ENCODE results near the gene METTL24.

- TF ChIP-seq CTCF (IDR thresholded peaks at IDR 0.05): no peak
- no peak for TF ChIP-seq EP300 (IDR thresholded peaks at IDR 0.05)
- no peak for TF ChIP-seq POLR2A (IDR thresholded peaks at IDR 0.05)
Observed at GRCh38 chr6:110233770-110234374, 124.3 kb downstream of the METTL24 start.
